Dendritic cell treated with granulocyte-macrophage colony-stimulating factor and Interleukin-4, amounts not matched to agents 40 ng/mL and 50 ng/mL, for 4 days (primary cell): Measurements from ENCODE around the gene GUCA1A.
A peak's percentile ranks its signal among the peaks of the same experiment; 100 is the strongest.

Experiments
- H3K27ac Mint-ChIP-seq: one replicate; pipeline ENCODE4 v1.8.0; 2022; ENCODE audit warnings: mild to moderate bottlenecking, mixed read lengths
- H3K27me3 Mint-ChIP-seq: one replicate; pipeline ENCODE4 v1.8.0; 2022; ENCODE audit warnings: mild to moderate bottlenecking, mixed read lengths
- H3K36me3 Mint-ChIP-seq: one replicate; pipeline ENCODE4 v1.8.0; 2022; ENCODE audit warnings: low read depth, mixed read lengths
- H3K4me1 Mint-ChIP-seq: one replicate; pipeline ENCODE4 v1.8.0; 2022; ENCODE audit warnings: low read depth, mixed read lengths
- H3K4me3 Mint-ChIP-seq: one replicate; pipeline ENCODE4 v1.8.0; 2022; ENCODE audit warnings: mild to moderate bottlenecking, moderate library complexity, mixed read lengths
- H3K9me3 Mint-ChIP-seq: one replicate; pipeline ENCODE4 v1.8.0; 2022; ENCODE audit warnings: mixed read lengths
- intact Hi-C: fragments of 100-400 bp; cut with micrococcal nuclease; formaldehyde crosslinking; loops from one replicate; pipeline ENCODE4 v1.15.0; 2022

The GUCA1A gene

DNA sequence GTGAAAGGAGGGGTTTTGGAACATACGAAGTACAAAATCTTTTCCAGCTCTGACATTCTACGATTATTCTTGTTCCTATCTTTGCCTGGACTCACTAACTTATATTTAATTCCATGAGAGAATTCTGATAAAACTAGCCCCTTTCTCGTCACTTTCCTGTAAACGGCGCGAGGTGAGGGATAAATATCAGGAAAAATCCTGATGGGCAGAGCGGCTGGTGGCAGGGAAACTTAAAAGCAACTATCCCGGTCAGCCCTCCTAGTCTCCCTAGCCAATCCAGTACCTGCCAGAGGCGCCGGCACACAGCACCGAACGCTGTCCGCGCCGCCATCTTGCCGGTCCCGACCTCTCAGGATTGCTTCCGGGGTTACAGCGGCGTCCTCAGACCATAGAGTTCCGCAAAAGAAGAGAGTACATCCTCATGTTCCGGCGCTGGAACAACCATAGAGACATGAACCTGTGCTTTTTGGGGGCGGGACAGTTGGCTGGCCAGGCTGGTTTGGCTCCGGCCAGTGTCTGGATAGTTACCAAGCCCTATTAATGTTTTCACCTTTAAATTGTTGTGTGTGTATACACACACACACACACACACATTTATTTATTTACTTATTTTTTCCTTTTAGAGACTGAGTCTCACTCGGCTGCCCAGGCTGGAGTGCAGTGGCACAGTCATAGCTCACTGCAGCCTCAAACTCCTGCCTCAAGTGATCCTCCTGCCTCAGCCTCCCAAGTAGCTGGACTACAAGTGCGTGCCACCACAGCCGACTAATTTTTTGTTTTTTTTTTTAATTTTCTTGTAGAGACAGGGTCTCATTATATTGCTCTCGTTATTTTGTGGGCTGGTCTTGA, 44.6 kb downstream of the GUCA1A start, which contains the start of gene MRPS10:
TSS of gene MRPS10 (minus strand) at position 343 of the 849 bp plus-strand sequence. CDS start at position 331, 12 bp downstream.
- H3K27ac Mint-ChIP-seq, result peak within 1 kb of the TSS; percentile 93
- peaks cover 16% of the 10 kb centered on the region for H3K4me1 Mint-ChIP-seq
- H3K4me3 Mint-ChIP-seq, result peak within 1 kb of the TSS; percentile 89
- peaks cover 25% of the 10 kb centered on the region for H3K36me3 Mint-ChIP-seq
- intact Hi-C loops, result loop anchor here (2.0 to 5.0 kb wide), 2 partner anchors 345 to 795 kb away; partner anchors contain the start of genes KLHDC3 and MEA1
- H3K27me3 Mint-ChIP-seq, result no peaks in the 10 kb centered on the region
- no peaks in the 10 kb centered on the region for H3K9me3 Mint-ChIP-seq

DNA sequence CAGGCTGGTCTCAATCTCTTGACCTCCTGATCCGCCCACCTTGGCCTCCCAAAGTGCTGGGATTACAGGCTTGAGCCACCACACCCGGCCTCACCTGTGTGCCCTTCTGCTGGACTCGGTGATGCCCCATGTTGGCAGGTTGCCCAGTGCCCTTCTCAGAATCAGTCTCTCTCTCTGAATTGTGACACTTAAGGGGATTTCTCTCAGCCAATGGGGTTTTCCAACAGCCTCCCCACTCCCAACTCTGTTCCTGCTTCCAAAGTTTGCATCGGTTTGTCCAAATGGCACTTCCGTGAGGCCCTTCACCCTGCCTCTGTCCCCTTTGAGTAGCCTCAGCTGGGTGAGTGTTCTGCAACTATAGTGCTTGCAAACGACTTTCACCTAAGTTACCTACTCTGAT, 47.6 kb downstream of the GUCA1A start:
- peaks cover 16% of the 10 kb centered on the region for H3K4me1 Mint-ChIP-seq
- H3K4me3 Mint-ChIP-seq, result no peak overlapping the region
- H3K36me3 Mint-ChIP-seq, result peaks cover 14% of the 10 kb centered on the region
- no peaks in the 10 kb centered on the region for H3K27me3 Mint-ChIP-seq
- no peak overlapping the region for H3K27ac Mint-ChIP-seq
- no peaks in the 10 kb centered on the region for H3K9me3 Mint-ChIP-seq
- intact Hi-C loops, result no loop called here

DNA sequence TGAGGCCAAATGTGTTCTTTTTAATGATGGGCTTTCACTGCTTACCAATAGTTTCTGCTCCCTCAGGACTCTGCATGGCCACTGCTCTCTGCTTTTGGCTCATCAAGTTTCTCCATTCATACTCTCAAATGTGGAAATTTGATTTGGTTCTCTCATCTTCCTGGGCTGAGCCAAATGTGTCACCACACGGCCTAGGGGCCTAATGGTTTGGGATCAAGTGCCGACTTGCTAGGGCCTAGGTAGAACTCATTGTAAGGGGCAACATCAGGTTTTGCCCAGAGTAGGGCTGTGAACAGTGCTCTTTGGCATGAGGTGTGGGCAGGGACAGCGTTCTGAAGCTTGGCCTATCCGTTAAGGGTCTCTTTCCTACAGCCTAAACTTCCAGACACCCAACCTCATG, 48.4 kb downstream of the GUCA1A start:
- Mint-ChIP-seq H3K27me3 (no peaks in the 10 kb centered on the region), H3K36me3 (peaks cover 9% of the 10 kb centered on the region), H3K27ac (no peak overlapping the region), H3K4me3 (no peak overlapping the region), H3K4me1 (peaks cover 9% of the 10 kb centered on the region), H3K9me3 (no peaks in the 10 kb centered on the region)
- intact Hi-C loops, result no loop called here

DNA sequence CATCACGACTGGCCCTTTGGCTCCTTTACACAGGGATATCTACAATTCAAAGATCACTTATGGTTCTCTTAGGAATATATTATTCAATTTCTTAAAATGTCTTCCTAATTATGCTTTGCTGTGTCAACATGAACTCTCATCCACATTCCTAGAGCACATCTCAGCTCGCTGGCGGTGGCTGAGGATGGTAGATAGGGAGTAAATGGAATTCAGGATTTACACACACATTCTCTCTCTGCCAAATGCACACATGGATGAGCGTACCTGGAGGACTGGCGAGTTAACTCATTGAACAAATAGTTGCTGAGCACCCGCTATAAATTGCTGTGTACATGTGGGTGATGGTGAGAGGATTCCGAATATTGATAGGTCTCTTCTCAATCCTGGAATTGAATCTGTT, 49.3 kb downstream of the GUCA1A start:
- Mint-ChIP-seq H3K4me3 (no peak overlapping the region), H3K36me3 (peaks cover 16% of the 10 kb centered on the region), H3K27me3 (no peaks in the 10 kb centered on the region), H3K4me1 (peaks cover 5% of the 10 kb centered on the region), H3K9me3 (no peaks in the 10 kb centered on the region), H3K27ac (no peak overlapping the region)
- intact Hi-C loops, result no loop called here

DNA sequence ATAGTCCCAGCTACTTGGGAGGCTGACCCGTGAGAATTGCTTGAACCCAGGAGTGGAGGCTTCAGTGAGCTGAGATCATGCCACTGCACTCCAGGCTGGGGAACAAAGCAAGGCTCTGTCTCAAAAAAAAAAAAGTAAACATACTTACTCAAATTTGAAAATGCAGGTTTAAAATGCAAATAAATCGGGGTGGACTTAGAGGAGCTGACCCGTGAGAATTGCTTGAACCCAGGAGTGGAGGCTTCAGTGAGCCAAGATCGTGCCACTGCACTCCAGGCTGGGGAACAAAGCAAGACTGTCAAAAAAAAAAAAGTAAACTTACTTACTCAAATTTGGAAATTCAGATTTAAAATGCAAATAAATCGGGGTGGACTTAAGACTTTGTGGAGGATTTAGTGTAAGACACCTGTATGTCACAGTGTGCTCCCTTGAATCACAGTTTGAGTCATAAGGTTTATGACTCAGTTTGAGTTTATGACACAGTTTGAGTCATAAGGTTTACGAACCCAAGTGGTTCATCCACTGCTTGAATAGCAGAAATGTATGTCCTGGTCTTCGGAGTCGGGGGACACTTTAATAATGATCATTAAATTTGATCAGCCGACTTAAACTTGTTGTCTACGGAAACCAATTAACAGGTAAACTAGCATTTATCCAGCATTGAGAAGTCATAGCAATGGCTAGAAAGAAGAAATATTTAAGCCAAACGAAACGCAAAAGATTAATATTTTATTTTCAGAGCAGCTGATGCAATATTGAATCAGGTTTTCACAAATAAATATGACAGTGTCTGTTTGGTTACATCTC, 51.3 kb downstream of the GUCA1A start:
- Mint-ChIP-seq H3K4me3 (no peak overlapping the region), H3K36me3 (peaks cover 31% of the 10 kb centered on the region), H3K27ac (no peak overlapping the region), H3K27me3 (no peaks in the 10 kb centered on the region), H3K4me1 (peaks cover 5% of the 10 kb centered on the region), H3K9me3 (no peaks in the 10 kb centered on the region)
- intact Hi-C loops, result no loop called here

DNA sequence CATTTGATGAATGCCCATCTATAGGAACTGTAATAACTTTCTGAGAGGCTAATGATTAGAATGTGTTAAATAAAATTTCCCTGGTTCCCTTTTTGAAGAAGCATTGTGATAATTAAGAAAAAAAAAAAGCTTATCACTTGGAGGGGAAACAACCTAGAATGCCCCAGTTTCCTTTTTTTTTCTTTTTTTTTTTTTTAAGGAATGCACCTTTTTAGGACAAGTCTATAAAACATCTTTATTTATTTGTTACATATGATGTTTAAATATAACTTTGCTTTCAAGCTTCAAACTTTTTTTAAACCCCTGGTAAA, 51.8 kb downstream of the GUCA1A start:
- intact Hi-C loops, result no loop called here
- H3K27ac Mint-ChIP-seq, result no peak overlapping the region
- peaks cover 5% of the 10 kb centered on the region for H3K4me1 Mint-ChIP-seq
- peaks cover 37% of the 10 kb centered on the region for H3K36me3 Mint-ChIP-seq
- H3K9me3 Mint-ChIP-seq, result no peaks in the 10 kb centered on the region
- no peak overlapping the region for H3K4me3 Mint-ChIP-seq
- no peaks in the 10 kb centered on the region for H3K27me3 Mint-ChIP-seq

DNA sequence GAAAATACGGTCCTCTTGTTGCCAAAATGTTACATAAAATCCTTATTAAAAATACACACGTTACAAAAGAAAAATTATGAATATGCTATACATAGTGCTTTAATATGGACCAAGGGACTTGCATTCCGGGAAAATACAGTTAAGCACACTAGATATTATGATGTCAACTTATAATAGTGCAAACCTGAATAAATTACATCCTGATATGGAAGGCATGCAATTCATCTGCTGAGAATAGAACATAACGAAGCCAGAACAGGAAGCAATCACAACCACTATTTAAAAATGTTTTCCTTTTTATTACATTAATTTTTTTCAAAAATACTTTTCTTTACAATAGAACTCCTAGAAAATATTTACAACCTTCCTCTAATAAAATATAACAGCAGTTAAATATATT, 52.3 kb downstream of the GUCA1A start:
- Mint-ChIP-seq H3K36me3 (peaks cover 41% of the 10 kb centered on the region), H3K4me3 (no peak overlapping the region), H3K9me3 (no peaks in the 10 kb centered on the region), H3K4me1 (peaks cover 5% of the 10 kb centered on the region), H3K27ac (no peak overlapping the region), H3K27me3 (no peaks in the 10 kb centered on the region)
- intact Hi-C loops, result no loop called here

DNA sequence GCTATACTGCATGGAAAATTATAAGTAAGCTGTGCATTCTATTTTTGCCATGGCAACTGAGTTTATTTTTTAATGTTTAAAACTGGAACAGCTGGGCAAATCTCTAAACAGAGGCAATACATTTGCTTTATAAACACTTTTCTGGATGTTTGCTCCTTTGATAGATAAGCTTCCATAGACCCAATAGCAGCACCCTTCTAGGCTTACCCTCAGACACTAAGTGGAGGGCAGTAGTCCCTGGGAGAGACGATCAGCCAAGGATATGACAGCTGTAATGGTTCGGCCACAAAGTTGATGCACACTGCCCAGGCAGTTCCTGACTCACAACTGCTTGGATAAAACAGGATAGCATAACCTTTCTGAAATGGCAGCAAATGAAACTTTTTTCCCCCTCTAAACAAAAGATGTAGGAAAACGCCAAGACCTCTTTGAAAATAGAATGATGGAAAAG, 53.0 kb downstream of the GUCA1A start:
- intact Hi-C loops, result no loop called here
- H3K9me3 Mint-ChIP-seq, result no peaks in the 10 kb centered on the region

DNA sequence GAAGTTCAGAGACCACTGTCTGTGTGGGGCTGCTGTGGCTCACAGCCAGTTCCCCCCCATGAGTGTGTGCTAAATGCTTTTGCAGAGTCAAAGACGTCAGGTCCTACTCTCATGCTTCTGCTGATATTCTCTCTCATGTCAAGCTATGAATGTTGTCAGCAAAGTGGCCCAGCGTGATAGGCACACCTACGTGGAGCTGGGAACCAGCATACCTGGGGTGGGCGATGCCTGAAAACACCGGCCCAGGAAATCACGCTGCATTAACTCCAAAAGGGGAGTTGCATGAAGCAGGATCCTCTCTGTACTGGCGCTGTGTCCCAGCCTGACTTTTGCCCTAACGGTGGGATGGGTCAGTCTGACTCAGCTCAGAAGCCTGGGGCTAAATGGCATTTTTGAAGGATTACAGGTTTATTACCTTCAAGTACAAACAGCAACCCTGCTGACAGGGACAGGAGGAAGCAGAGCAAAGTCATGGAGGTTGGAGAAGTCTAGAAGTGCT, 53.5 kb downstream of the GUCA1A start:
- Mint-ChIP-seq H3K9me3 (no peaks in the 10 kb centered on the region), H3K27me3 (no peaks in the 10 kb centered on the region), H3K27ac (no peak overlapping the region), H3K4me1 (no peaks in the 10 kb centered on the region), H3K4me3 (no peak overlapping the region), H3K36me3 (peaks cover 52% of the 10 kb centered on the region)
- intact Hi-C loops, result no loop called here

More for the DNA sequence above, 53.0 kb downstream of the GUCA1A start:
- Mint-ChIP-seq H3K4me3 (no peak overlapping the region), H3K27ac (no peak overlapping the region), H3K27me3 (no peaks in the 10 kb centered on the region), H3K36me3 (peaks cover 48% of the 10 kb centered on the region), H3K4me1 (no peaks in the 10 kb centered on the region)

DNA sequence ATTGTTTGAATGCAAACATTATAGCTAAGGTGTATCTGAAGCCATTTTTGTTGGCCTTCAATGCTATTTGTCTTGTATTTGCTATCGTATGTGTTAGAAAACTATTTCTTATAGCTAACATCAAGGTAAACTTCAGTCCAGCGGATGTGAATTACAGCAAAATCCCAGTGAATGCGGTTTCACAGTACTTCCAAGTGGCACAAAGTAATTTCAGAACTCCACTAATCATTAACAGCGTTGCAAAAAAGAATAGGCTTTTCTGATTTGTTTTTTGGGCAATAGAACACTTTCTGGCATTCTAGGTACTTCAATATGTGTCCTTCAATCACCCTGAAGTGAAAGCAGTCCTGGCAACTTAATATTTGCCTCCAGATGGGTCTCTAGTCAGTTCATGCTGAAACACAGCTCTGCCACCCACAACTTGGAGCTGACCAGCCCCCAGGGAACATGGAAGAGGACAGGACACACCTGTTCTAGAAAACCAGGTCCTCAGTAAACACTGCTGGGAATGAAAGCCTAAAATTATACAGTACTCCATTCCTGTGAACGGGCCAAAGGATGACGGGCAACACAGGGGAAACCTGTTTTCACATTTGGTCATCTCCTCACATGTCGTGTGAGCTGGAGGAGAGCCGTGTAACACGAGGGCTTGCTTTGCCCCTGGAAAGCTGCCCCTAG, 54.1 kb downstream of the GUCA1A start:
- intact Hi-C loops, result no loop called here
- Mint-ChIP-seq H3K4me1 (no peaks in the 10 kb centered on the region), H3K4me3 (no peak overlapping the region), H3K9me3 (no peaks in the 10 kb centered on the region), H3K27me3 (no peaks in the 10 kb centered on the region), H3K27ac (no peak overlapping the region), H3K36me3 (peaks cover 58% of the 10 kb centered on the region)

DNA sequence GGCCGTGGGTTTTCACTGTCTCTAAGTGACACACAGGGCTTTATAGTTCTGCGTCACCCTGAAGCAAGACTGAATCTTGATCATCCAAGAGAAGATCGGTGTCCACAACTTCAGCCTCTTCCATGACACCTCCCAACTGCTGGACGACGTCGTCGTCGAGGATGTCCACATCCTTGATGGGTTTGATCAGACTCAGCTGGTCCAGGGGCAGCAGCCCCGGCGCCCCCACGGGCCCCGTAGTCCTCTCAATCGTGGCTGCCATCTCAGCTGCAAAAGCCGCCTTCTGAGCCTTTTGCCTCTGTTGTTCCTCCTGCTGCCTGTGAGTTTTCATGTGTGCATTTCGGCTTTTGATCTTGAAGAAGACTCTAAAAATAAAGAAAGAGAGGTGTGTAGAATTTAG, 55.1 kb downstream of the GUCA1A start:
- Mint-ChIP-seq H3K27ac (no peak overlapping the region), H3K36me3 (peaks cover 66% of the 10 kb centered on the region)
- intact Hi-C loops, result no loop called here

More for the DNA sequence above, 55.1 kb downstream of the GUCA1A start:
- no peaks in the 10 kb centered on the region for H3K4me1 Mint-ChIP-seq
- H3K27me3 Mint-ChIP-seq, result no peaks in the 10 kb centered on the region
- H3K4me3 Mint-ChIP-seq, result no peak overlapping the region
- H3K9me3 Mint-ChIP-seq, result no peaks in the 10 kb centered on the region
